Urinary bladder (tissue), 4 donors: Measurements from ENCODE around the gene CYTIP. TPM values are rescaled to one million over a fixed set of nuclear protein-coding genes. Genes with fewer than 3 reads are reported as not detected.
"Not testable (repeated sequence)": the region's sequence is repeated elsewhere in the genome, so short reads cannot be mapped to it uniquely, and the experiment has no call there.

Source experiments
- DNase-seq: peaks from one replicate; pipeline ENCODE4 v3.0.0-alpha.2; 2015; ENCODE audit errors: extremely low spot score
- H3K27ac ChIP-seq: one replicate; pipeline ENCODE4 v1.5.1; 2013; ENCODE audit warnings: low read depth, mild to moderate bottlenecking, moderate library complexity
- H3K36me3 ChIP-seq: one replicate; pipeline ENCODE4 v1.6.1; 2013; ENCODE audit warnings: mild to moderate bottlenecking, moderate library complexity; ENCODE audit not compliant: insufficient read depth
- H3K4me1 ChIP-seq: one replicate; pipeline ENCODE4 v1.6.1; 2013; ENCODE audit warnings: mild to moderate bottlenecking, moderate library complexity; ENCODE audit not compliant: insufficient read depth
- H3K4me3 ChIP-seq: one replicate; pipeline ENCODE4 v1.5.1; 2013; ENCODE audit warnings: low read depth, low read length
- WGBS: extraction: QIAGEN DNeasy Blood & Tissue Kit; methylation state at CpG from one replicate; pipeline ENCODE4 v1.1.7; 2013; 5-methylcytosine and 5-hydroxymethylcytosine counted together
- polyA plus RNA-seq: library from polyadenylated mRNA; stranded (reverse); fragments of 200-250 nt; gene quantifications from one replicate; pipeline ENCODE4 v1.2.3, GENCODE V29; 2013
- total RNA-seq: library from RNA; depleted of rRNA; stranded (reverse); fragments of >200 nt; gene quantifications from one replicate; pipeline ENCODE4 v1.2.3, GENCODE V29; 2014
- donor health status: healthy with polysubstance abuse.
- donor health status: healthy.

The CYTIP gene
- total and polyA plus RNA-seq, 2 donors = 3.4 to 3.5 TPM

GRCh38 chr2:157402801-157403485 is 40.9 kb downstream of the CYTIP start:
- not testable (repeated sequence) for H3K4me1 ChIP-seq, H3K4me3 ChIP-seq, H3K27ac ChIP-seq, DNase-seq, H3K36me3 ChIP-seq
- 81% methylated on average over 15 of the region's 15 CpGs for WGBS

- H3K4me3 ChIP-seq = no peak overlapping the region
- no peaks in the 10 kb centered on the region for H3K36me3 ChIP-seq
- 71% methylated on average over 3 of the region's 3 CpGs for WGBS
- no peak overlapping the region for H3K27ac ChIP-seq
- DNase-seq = no peak
- no peaks in the 10 kb centered on the region for H3K4me1 ChIP-seq
Observed at GRCh38 chr2:157395811-157396210, 48.1 kb downstream of the CYTIP start.

- Histone ChIP-seq H3K36me3 (no peaks in the 10 kb centered on the region), H3K4me3 (no peak overlapping the region)
- 75% methylated on average over 1 of the region's 1 CpG for WGBS
Observed at GRCh38 chr2:157394928-157395327, 49.0 kb downstream of the CYTIP start.

GRCh38 chr2:157393348-157393747 is 50.5 kb downstream of the CYTIP start:
- Histone ChIP-seq H3K27ac (no peak overlapping the region), H3K4me3 (no peak overlapping the region), H3K36me3 (no peaks in the 10 kb centered on the region), H3K4me1 (no peaks in the 10 kb centered on the region)
- 69% methylated on average over 3 of the region's 3 CpGs for WGBS
- DNase-seq = no peak

More at GRCh38 chr2:157394928-157395327, 49.0 kb downstream of the CYTIP start:
- Histone ChIP-seq H3K27ac (no peak overlapping the region), H3K4me1 (no peaks in the 10 kb centered on the region)
- no peak for DNase-seq

GRCh38 chr2:157388827-157389226 is 55.1 kb downstream of the CYTIP start:
- Histone ChIP-seq H3K36me3 (no peaks in the 10 kb centered on the region), H3K4me1 (no peaks in the 10 kb centered on the region), H3K4me3 (no peak overlapping the region), H3K27ac (no peak overlapping the region)
- 79% methylated on average over 2 of the region's 2 CpGs for WGBS
- DNase-seq = no peak

- Histone ChIP-seq H3K36me3 (no peaks in the 10 kb centered on the region), H3K4me1 (no peaks in the 10 kb centered on the region), H3K27ac (no peak overlapping the region), H3K4me3 (no peak overlapping the region)
- 79% methylated on average over 1 of the region's 1 CpG for WGBS
- no peak for DNase-seq
Observed at GRCh38 chr2:157386747-157387146, 57.1 kb downstream of the CYTIP start.

GRCh38 chr2:157386247-157386646 is 57.6 kb downstream of the CYTIP start:
- WGBS = 64% methylated on average over 1 of the region's 1 CpG
- no peak for DNase-seq
- H3K27ac ChIP-seq = no peak overlapping the region
- no peaks in the 10 kb centered on the region for H3K4me1 ChIP-seq
- H3K36me3 ChIP-seq = no peaks in the 10 kb centered on the region
- no peak overlapping the region for H3K4me3 ChIP-seq

- H3K4me3 ChIP-seq = no peak overlapping the region
- 70% methylated on average over 2 of the region's 2 CpGs for WGBS
- DNase-seq = no peak
Observed at GRCh38 chr2:157377861-157378260, 66.0 kb downstream of the CYTIP start.

GRCh38 chr2:157376041-157376440 is 67.8 kb downstream of the CYTIP start:
- H3K4me1 ChIP-seq = no peaks in the 10 kb centered on the region
- no peak overlapping the region for H3K27ac ChIP-seq
- DNase-seq = no peak
- H3K4me3 ChIP-seq = no peak overlapping the region
- 48% methylated on average over 3 of the region's 3 CpGs for WGBS
- no peaks in the 10 kb centered on the region for H3K36me3 ChIP-seq

More at GRCh38 chr2:157377861-157378260, 66.0 kb downstream of the CYTIP start:
- H3K4me1 ChIP-seq = no peaks in the 10 kb centered on the region
- H3K36me3 ChIP-seq = no peaks in the 10 kb centered on the region
- no peak overlapping the region for H3K27ac ChIP-seq

GRCh38 chr2:157375384-157375783 is 68.5 kb downstream of the CYTIP start:
- no peak for DNase-seq
- Histone ChIP-seq H3K4me3 (no peak overlapping the region), H3K4me1 (no peaks in the 10 kb centered on the region), H3K27ac (no peak overlapping the region), H3K36me3 (no peaks in the 10 kb centered on the region)
- WGBS = 88% methylated on average over 1 of the region's 1 CpG

GRCh38 chr2:157368508-157368907 is 75.4 kb downstream of the CYTIP start:
- H3K4me1 ChIP-seq, H3K36me3 ChIP-seq, H3K4me3 ChIP-seq, DNase-seq, H3K27ac ChIP-seq: not testable (repeated sequence)
- WGBS = 92% methylated on average over 15 of the region's 25 CpGs

- 53% methylated on average over 1 of the region's 1 CpG for WGBS
- no peaks in the 10 kb centered on the region for H3K36me3 ChIP-seq
- H3K4me3 ChIP-seq = no peak overlapping the region
- no peak overlapping the region for H3K27ac ChIP-seq
- H3K4me1 ChIP-seq = no peaks in the 10 kb centered on the region
- DNase-seq = no peak
Observed at GRCh38 chr2:157367704-157368103, 76.2 kb downstream of the CYTIP start.
